SKM-1 treated with dmso at 0.1 percent for 144 hours (cell line): ENCODE data around the gene STK33.

ENCODE experiments used
- DNase-seq: peaks from one replicate; lab custom pipeline; 2025; ENCODE audit not compliant: unreplicated experiment; lab: John Stamatoyannopoulos, UW

STK33 gene

GRCh38 chr11:8357891-8358566, 236.0 kb downstream of the STK33 start:
- DNase-seq, result no peak

GRCh38 chr11:8357505-8357888, 236.5 kb downstream of the STK33 start:
- no peak for DNase-seq

GRCh38 chr11:8356721-8357504, 237.1 kb downstream of the STK33 start:
- DNase-seq, result no peak

DNA sequence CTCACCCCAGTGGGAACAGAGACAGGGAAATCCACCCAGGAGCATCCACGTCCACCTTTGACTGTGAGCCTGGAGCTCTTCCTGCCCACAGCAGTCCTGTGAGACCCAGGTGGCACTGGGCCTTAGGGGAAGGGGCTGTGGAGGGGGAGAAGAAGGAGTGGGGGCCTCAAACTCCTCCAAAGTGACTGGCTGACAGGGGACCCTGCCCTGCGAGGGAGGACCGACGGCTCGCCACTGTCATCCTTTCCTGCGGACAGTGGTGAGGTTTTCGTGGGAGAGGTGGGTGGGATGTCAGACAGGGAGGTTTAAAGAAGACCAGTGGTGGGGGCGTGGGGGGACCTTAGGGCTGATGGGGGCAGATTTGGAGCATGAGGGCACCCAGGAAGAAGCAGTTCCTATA, 237.8 kb downstream of the STK33 start:
- DNase-seq, result no peak

GRCh38 chr11:8355416-8355742, 238.6 kb downstream of the STK33 start:
- DNase-seq, result no peak

GRCh38 chr11:8354622-8355415, 239.2 kb downstream of the STK33 start:
- DNase-seq, result peak; percentile 32

DNA sequence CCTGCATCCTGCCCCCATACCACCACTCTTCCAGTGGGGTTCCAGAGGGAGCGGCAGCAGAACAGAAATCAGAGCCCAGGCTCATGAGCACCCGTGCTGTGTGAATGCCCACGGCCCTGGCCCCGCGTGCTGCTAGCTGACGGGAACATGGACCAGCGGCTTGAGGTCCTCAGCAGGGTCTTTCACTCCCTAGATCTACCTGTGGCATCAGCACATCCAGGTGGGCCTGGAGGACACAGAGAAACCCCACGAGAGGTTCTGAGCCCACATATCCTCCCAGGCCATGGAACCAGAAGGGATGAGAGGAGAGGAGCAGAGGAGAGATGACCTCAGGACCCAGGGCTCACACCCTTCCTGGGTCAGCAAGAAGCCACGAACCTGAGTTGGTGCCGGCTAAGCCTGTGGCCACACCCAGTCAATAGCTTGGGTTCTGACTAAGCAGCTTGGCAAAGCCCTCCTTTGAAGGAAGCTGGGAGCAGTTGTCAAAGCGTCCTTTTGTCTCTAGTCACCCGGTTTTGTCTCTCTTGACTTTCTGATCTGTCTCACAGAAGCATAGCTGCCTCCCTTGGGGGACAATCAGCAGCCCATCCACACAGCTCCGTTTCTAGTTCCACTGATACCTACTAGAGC, 241.0 kb downstream of the STK33 start:
- no peak for DNase-seq

DNA sequence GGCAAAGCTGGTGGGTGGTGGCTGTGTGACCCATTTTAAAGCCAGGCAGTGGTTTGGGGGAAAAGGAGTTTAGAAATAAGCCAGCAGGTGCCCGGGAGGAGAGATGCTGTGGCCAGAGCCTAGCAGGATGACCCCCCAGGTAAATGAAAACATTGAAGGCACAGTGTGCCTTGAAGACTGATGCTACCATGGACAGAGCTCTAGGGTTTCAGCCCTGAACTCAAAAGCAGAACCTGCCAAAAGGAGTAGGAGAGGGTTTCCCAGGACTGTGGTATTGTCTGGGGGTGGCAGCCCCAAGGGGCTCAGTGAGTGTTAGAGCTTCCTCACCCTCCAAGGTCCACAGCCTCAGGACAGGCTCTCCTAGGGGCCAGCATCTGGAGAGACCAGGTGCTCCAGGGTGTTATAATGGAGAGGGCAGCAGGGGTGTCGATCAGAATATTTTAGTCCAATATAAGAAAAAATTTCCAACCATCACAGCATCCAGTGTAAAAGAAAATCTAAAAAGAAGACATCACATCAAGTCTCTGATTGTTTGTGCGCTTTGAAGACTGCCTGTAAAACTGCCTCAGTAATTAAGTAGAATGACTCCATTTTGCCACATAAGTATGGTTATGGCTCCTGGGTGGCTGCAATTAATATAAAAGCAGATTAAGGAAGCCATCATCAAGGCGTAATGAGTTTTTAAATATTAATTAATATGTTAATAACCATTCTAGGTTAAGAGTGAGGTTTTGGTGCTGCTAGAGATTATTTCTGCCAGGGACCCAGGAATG, 241.7 kb downstream of the STK33 start:
- no peak for DNase-seq

DNA sequence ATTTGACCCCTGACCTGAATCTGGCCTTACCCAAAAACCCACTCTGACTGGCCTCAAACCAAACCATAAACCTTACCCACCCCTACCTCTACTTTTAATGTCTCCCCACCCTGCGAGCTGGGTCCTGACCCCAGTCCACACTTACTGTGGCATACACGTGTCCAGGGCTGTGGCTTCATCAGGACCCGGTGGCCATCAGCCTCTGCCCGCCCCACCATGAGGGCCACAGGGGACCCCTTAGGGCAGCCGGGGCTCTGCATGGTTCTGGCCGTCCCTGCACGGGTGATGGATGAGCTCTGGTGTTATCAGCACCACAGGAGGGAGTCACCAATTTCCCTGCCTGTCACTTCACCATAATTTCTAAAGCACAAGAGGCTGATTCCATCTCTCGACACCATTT, 242.8 kb downstream of the STK33 start:
- DNase-seq, result no peak

DNA sequence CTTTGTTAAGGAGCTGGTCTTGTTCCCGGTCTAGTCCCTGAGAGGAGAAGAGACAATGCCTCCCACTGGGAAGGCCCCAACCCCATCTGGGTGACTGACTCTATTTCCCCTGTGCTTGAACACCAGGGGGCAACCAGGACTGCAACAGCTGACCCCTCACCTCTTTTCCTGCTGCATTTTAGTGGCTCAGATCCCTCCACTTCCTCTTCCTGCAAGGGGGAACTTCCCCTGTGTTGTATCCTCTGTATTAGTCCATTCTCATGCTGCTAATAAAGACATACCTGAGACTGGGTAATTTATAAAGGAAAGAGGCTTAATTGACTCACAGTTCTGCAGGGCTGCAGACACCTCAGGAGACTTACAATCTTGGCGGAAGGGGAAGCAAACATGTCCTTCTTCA, 246.1 kb downstream of the STK33 start:
- DNase-seq, result peak; percentile 13

- DNase-seq, result no peak
Measured at GRCh38 chr11:8346157-8346755, 247.8 kb downstream of the STK33 start.

DNA sequence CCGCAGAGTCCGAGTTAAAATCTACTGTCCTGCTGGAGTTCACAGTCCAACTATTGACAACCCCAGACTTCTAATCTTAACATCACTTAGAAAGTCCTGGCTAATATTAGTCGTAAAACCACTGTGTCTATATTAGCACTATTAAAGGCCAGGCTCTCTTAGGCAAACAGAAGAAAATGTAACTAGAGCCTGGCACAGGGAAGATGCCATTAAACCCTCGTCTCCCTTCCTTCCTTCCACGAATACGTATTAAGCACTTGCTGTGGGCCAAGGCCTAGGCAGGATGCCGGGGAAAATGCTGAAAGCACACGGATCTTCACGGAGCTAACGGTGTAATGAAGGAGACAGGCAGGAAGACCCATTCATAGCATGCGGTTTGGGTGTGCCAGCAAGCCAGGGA, 248.8 kb downstream of the STK33 start:
- DNase-seq, result no peak

- no peak for DNase-seq
Measured at GRCh38 chr11:8344346-8344745, 249.7 kb downstream of the STK33 start.

GRCh38 chr11:8342821-8343681, 251.0 kb downstream of the STK33 start:
- DNase-seq, result no peak

GRCh38 chr11:8341996-8342395, 252.0 kb downstream of the STK33 start:
- no peak for DNase-seq
